Epidermal melanocyte (primary cell): ENCODE data around the gene CLEC3B.
"Not testable (repeated sequence)": the region's sequence is repeated elsewhere in the genome, so short reads cannot be mapped to it uniquely, and the experiment has no call there.

Experiments
- DNase-seq: peaks from one replicate; pipeline ENCODE4 v3.0.0; 2011; ENCODE audit warnings: low spot score; ENCODE audit not compliant: insufficient read length

CLEC3B gene

DNA sequence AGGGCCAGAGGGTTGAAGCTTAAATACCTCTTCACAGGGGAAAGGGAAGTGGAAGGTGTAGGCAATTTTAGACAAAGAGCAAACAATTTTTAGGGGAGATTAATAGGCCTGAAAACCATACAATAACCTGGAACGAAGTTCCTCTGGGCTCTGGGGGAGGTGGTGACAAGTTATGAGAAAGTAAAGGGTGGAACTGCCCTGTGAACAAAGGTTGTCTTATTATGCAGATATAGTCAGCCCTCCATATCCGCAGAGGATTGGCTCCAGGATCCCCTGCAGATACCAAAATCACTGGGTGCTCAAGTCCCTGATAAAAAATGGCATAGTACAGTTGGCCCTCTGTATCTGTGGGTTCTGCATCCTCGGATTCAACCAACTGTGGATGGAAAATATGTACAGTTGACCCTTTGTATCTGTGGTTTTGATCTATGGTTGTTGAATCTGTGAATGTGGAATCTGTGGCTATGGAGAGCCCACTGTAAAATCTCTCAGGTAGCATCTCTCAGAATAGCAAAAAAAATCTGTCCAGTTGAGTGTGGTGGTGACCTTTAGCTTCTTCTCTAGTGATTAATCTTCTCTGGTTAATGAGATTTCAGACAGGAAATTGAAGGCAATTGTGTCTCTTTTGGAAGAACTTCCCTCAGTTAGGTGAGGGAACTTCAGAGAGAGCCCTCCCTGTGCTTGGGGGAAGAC, 40.2 kb downstream of the CLEC3B start:
- no peak for DNase-seq

GRCh38 chr3:45067486-45067885, 41.4 kb downstream of the CLEC3B start:
- no peak for DNase-seq

GRCh38 chr3:45067941-45068340, 41.8 kb downstream of the CLEC3B start:
- no peak for DNase-seq

DNA sequence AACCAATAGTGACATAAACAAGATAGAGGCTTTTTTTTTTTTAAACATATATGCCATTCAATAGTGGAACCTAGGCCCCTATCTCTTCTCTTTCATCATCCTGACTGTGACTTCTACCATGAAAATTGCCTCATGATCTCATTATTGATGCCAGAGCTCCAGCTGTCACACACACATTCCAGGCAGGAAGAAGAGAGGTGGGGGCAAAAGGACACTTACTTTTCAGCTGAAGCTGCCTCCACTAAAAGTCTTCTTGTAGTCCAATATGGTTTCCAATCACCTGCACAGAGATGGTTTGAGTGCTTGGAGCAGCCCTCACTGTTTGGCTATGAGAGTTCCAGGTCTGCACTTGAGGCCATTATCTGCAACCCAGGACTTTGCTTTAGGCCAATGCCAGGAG, 45.0 kb downstream of the CLEC3B start:
- DNase-seq: no peak

- DNase-seq: no peak
These were observed 49.9 kb downstream of the CLEC3B start for GRCh38 chr3:45075821-45076625.

GRCh38 chr3:45078256-45078655, 52.2 kb downstream of the CLEC3B start:
- DNase-seq: not testable (repeated sequence)

GRCh38 chr3:45078910-45079522, 52.9 kb downstream of the CLEC3B start:
- no peak for DNase-seq

DNA sequence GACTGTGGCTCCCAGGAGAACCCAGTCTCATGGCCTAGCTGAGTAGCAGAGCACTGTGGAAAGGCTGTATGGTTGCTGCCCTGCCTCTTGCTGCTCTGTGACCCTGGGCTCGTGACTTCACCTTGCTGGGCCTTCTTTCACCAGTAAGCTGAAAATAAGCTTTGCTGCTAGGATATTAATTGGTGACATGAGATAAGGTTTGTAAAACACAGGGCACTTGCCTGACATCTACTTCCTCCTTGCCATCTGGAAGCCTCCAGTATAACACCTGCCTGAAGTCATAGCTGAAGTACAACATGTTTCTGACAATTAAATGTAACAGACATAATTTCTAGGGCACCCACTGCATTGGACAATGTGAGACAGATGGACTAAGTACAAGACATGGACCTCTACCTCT, 53.6 kb downstream of the CLEC3B start:
- DNase-seq: no peak

DNA sequence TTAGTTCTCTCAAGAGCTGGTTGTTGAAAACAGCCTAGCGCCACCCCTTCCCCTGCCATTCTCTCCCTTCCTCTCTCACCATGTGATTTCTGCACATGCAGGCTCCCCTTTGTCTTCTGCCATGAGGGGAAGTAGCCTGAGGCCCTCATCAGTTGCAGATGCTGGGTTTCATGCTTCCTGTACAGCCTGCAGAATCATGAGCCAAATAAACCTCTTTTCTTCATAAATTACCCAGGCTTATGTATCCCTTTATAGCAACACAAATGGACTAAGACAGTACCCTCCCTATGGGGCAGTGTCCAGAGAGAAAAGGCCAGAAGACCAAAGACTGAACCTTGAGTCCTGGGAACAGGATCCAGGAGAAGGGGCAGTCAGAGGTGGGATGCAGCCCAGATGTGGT, 54.7 kb downstream of the CLEC3B start:
- DNase-seq: no peak

- DNase-seq: no peak
These were observed 55.5 kb downstream of the CLEC3B start for GRCh38 chr3:45081506-45082141.

GRCh38 chr3:45082142-45082538, 56.0 kb downstream of the CLEC3B start:
- no peak for DNase-seq

DNA sequence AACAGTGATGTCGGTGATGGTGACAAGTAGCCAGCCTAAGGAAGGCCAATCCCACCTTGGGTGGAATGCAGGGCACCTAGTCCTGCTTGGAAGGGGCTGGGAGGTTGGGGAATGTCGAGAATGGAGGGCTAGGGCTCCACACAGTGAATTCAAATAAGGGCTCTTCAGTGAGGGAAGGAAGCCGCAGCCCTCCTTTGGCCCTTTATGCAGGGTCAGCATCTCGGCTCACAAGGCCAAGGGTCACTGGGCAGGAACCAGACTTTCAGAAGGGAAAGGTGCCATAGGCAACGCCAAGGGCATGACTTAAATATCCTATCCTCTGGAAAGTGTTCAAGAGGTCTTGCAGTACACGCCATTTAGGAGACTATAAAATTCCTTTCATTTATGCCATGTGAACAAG, 56.9 kb downstream of the CLEC3B start:
- DNase-seq: no peak

GRCh38 chr3:45084361-45084760, 58.3 kb downstream of the CLEC3B start:
- no peak for DNase-seq

DNA sequence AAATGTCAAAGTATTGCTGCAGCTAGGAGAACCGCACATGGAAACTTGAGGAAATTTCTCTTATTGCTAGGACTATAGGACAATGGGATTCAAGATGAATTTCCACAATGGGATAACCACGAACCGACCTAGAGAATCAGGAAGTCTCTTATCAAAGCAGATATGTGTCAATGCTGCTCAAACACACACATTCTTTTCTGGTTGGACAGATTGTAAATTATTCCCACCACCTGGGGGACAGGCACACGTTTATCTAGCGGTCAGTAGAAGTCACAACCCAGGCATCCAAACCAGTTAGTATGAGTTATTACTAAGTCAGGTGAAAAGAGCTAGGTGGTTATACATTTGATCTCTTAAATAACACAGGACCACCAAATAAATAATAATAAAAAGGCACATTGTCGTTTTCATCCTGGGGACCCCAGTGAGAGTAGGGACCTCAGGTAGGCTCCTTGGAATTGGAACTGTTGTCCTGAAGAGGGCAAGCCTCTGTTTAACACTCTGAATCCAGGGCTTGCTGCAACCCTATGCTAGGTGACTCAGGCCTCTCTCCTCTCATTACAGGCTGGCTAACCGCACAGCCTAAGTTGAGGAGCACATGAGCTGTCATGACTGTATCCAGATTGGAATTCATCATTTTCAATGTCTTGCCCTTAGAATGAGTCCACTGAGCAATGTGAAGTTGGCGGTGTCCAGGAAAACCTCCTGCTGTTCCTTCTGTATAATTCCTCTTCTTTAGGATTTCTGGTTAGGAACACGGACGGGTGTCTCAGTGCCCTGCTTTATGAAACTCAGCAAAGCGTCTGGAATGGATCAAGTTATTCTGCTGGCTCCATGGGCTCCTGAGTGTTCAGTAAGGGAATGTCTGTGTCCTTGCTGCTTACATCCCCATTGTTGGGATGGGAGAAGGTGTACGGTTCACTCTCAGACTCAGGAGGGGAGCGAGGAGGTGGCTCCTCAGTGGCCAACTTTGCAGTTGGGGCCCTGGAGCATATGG, 59.0 kb downstream of the CLEC3B start:
- peak; percentile 27 for DNase-seq
